ENCODE results near the gene DNAH3.

GRCh38 chr16:21001262-21001661, 149.4 kb downstream of the DNAH3 start:
- TF ChIP-seq CTCF (IDR thresholded peaks at IDR 0.05) (no peak), POLR2A (IDR thresholded peaks at IDR 0.05) (no peak)
